CD4-positive, alpha-beta T cell treated with Interleukin-2 at 100 ng/mL for 4 hours (primary cell): Measurements from ENCODE around the gene KRTAP12-3.
A peak's percentile ranks its signal among the peaks of the same experiment; 100 is the strongest.
"Not testable (repeated sequence)": the region's sequence is repeated elsewhere in the genome, so short reads cannot be mapped to it uniquely, and the experiment has no call there.

Experiments used
- DNase-seq: peaks from one replicate; pipeline ENCODE4 v3.0.0-alpha.2; 2020; ENCODE audit warnings: low spot score

The KRTAP12-3 gene

DNA sequence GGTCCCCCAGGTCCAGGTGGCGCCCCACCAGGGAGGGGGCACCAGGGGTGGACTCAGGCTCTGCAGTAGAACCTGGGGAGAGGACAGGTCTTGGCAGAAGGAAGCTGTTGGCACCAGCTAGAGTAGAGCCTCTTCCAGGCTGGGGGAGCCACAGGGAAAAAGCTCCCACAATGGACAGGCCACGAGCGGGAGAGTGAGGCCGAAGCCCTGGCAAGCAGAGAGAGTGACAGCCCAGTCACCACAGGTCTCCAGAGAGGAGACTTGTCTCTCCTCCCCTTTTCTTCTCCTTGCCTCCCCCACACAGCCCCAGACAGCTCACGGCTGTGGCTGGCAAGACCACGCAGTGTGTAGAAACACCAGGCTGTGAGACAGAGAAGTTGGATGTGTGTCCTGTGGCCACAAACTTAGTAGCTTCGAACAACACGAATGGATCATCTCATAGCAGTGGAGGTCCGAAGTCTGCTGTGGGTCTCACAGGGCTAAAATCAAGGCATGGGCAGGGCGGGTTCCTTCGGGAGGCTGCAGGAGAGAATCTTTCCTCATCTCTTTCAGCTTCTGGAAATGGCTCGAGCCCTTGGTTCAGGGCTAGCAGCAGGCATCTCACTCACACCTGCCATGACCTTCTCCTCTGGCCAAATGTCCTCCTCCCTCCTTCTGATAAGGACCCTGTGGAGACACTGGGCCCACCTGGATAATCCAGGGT, 6.6 kb upstream of the KRTAP12-3 start:
- no peak for DNase-seq

DNA sequence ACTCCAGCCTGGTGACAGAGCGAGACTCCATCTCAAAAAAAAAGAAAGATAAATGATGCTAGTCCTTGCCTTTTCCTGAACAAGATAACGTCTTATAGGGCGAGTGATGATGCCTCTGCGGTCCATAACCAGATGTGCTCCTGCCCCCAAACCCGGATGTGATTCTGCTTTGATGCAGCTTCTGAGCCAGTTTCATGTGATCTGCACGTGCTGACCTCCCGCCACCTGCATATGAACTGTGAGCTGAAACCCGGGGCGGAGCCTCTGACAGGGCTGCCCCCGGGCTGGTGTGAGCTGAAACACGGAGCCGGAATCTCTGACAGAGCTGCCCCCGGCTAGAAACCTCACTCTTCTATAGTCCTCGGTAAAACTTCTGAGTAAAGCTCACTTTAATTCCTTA, 4.6 kb upstream of the KRTAP12-3 start:
- no peak for DNase-seq

DNA sequence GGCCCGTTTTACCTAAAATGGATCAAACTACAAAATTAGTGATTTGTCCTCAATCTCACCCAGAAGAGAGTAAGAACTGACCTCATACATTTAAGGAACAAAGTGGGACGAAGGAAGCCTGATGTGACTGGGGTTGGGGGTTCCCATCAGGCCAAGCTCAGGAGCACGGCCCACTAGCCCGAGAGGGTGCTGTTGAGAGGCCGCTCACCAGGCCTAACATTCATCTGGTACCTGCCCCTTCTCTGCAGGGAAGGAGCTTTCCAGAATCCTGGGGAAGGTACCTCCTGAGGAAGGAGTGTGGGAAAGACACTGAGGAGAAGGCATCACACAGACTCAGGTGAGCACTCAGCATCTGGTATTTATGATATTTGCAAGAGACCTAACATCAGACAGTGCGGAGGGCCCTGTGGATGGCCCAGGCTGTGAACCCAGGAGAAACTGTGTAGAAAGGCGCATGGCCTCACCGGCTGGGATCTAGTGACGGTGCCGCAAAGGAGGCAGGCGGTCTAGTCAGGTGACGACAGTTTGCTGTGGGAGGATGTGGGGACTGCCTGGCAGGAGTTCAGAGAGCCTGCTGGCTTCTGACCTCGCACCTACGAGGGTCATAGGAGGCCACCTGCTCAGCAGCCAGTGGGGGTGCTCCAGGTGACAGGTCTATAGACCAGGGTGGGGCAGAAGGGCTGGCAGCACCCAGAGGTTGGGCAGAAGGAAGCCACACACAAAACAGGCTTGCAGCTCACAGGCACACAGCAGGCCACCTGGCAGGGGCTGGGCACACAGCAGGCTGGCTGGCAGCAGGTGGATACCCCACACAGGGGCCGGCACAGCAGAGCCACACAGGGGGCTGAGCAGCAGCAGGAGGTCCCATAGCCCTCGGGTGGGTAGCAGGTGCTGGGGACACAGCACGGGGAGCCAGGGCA, 3.8 kb upstream of the KRTAP12-3 start:
- peak; percentile 43 for DNase-seq

DNA sequence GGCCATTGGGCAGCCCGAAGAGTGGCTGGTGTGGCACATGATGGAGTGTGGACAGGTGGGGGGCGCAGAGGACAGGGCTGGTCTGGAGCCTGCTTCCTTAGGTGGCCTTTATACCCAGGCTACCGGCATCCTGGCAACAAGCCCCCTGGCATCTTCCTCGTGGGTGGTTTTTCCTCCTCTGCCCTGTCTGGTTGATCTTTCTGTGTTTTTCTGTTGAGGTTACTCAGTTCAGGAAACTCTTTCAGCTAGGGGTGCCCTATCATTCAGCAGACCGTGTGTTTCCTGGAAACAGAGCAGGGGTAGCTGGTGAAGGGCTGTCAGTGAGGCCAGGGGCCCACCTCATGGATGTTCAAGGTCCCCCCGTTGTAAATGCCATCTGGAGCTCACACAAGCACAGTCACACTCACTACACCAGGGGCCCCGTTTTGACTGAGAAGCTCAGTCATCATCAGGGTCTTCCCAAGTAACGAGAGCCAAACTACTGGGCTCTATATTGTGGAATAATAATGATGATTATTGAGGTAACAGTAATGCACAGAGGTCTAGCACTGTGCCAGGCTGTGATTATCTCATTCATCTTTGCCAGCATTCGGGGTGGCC, 3.1 kb upstream of the KRTAP12-3 start, which contains the start of gene KRTAP12-4:
Gene KRTAP12-4 (minus strand): TSS at position 84 of the 600 bp plus-strand sequence. CDS start 45 bp downstream, at position 39.
- DNase-seq, result peak; percentile 3

DNA sequence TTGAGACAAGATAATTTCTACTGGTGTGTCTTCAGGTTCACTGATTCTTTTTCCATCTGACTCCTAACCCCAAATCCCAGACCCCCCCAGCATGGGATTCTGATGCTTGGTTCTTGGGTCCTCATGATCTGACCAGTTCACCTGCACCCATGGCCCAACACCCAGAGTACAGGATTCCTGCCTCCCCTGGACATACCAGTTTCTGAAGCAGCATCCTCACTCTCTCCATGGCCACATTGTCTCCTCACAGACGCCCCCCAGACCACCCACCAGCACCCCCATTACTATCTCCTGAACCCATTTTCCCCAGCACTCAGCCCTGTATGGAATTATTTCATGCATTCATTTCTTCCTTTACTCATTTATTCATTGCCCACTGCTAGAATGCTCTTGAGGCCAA, 864 bp upstream of the KRTAP12-3 start:
- no peak for DNase-seq

DNA sequence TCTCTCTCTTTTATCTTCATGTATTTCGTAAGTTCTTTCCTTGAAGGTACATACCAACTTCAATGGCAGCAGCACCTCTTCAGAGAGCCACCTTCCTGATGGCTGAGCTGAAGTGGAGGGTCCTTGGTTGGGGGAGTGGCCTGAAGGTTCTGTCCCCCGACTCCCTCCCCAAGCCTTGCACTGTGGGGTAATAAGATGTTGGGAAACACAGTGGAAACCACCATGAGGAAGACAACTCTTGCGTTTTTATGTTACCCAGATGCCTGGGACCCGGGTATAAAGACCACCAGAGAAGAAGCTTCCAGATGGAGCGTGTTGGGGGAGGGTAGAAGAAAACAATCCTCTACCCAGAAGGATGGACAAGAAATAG, 794 bp downstream of the KRTAP12-3 start:
- DNase-seq, result no peak

DNA sequence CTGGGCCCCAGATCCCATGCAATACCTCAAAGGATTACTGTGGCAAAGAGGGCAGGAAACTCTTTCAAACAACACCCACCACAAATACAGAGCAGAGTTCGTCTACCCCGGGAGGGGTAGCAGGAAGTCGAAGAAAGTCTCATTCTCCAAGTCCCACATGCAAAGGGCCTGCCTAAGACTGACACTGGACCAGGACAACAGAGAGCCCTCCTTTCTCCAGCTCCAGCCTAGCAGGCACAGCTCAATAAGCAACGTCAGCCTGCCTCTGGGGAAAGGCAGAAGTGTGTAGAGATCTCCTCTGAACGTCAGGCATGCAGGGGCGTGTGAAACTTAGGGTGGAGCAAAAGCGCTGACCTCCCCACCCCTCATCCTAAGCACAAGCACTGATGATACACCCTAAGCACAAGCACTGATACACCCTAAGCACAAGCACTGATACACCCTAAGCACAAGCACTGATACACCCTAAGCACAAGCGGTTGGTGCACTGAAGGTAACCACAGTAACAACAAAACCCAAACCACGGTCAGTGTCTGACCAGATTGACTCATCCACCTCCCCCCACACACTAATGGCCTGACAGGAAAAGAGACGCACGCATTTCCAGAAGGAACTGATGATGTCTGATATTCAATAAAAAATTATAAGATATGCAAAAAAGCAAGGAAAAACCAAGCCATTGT, 1.3 kb downstream of the KRTAP12-3 start:
- peak; percentile 26 for DNase-seq

DNA sequence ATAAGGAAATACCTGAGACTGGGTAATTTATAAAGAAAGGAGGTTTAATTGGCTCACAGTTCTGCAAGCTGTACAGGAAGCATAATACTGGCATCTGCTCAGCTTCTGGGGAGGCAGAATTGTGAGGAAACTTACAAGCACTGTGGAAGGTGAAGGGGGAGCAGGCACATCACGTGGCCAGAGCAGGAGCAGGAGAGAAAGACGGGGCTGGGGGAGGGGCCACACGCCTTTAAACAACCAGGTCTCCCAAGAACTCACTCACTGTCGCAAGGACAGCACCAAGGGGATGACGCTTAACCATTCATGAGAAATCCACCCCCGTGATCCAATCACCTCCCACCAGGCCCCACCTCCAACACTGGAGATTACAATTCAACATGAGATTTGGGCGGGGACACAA, 3.8 kb downstream of the KRTAP12-3 start:
- DNase-seq, result not testable (repeated sequence)

DNA sequence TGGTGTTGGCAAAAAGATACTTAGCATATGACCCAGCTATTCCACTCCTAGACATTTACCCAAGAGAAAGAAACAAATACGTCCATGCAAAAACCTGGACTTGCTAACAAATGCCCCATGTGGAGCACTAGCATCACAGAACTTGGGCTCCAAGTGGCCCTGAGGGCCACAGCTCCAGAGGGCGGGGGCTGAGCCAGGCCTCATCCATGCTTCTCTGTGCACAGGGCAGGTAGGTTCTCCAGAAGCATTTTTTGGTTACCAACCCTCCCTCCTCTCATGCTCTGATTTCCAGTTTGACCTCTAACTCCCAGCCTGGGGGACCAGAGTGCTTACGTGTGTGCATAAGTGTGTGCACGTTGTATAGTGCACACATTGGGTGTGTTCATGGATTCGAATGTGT, 7.0 kb downstream of the KRTAP12-3 start:
- no peak for DNase-seq

DNA sequence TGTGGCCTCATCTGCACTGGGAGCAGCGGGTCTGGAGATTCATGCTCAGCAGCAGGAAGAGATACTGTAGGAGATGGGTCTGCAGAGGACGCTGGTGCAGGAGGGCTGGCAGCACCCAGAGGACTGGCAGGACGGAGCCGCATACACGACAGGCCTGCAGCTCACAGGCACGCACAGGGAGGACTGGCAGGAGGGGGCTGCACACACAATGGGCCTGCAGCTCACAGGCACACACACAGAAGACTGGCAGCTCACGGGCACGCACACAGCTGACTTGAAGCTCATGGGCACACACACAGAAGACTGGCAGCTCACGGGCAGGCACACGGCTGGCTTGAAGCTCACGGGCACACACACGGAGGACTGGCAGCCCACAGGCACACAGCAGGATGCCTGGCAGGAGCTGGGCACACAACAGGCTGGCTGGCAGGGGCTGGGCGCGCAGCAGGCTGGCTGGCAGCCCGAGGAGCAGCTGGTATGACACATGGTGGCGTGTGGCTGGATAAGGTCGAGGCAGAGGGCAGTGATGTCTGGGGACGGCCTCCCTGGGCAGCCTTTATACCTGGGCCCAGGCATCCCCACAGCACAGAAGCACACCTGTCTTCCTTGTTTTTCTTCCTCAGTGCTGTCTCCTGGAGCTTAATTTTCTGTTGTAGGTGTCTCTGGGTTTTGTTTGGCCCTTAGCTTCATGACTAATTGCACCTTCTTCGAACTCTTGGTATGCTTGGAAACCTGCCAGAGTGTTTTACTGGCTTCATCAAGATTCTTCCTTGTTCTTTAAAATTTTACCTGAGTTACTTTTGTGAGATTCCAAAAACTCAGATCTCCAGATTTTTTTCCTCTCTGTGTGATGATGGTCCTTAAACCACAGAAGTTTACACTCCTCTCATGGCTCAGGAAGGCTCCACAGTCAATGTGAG, 8.9 kb downstream of the KRTAP12-3 start, which contains the start of gene KRTAP12-2:
Gene KRTAP12-2 (minus strand): TSS at position 527 of the 920 bp plus-strand sequence. CDS start 41 bp downstream, at position 486.
- no peak for DNase-seq

DNA sequence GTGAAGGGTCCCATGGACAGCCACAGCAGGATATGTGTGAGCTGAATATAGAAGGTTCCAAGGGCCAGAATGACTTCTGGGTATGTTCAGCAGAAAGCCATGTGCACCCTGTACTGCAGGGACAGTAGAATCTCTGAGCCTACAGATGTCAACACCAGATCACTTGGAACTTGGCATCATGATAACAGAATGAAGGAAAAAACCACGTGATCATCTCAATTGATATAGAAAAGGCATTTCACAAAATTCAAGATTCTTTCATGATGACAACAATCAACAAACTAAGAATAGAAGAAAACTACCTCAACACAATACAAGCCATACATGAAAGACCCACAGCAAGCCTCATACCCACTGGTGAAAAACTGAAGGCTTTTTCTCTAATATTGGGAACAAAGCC, 9.9 kb downstream of the KRTAP12-3 start:
- DNase-seq, result no peak

DNA sequence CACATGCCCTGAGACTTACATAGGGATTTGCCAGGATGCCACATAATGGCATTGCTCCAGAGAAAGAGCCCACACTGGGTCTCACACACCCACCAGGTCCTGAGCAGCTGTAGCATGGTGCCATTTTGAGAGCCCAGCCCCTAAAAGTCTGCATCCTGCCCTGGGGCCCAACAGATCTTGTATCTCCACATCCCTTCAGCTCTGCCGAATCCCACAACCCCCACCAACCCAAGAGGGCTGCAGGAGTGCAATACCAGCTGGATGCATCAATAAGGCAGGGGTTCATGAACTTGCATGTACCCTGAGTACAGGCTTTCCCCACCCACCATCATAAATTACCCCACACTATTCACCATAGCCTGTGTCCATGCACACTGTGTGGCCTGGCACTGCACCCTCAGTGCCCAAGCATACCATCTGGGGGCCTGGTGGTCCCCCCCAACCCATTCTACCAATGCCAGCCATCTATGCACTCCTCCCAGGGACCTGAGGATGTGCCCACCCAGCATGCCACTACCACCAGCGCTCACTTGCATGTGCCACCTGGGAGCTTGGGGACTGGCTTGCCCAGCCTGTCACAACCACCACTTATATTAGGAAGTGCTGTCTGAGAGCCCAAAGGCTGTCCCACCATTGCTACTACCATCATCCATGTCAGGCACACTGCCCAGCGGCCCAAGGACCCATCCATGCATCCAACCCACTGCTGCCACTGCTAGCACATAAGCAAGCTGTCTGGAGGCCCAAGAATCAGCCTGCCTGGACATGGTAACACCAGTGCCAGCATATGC, 13.1 kb downstream of the KRTAP12-3 start:
- no peak for DNase-seq

DNA sequence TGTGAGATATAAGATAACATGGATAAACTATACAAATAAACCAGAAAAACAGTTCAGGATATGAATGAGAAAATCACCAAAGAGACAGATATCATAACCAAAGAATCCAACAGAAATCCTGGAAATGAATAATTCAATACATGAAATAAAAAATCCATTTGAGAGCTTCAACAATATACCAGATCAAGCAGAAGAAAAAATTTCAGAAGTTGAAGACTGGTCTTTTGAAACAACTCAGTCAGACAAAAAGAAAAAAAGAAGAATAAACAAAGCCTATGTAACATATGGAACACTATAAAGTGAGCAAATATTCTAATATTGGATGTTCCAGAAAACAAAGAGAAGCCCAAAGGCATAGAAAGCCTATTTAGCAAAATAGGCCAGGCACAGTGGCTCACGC, 14.2 kb downstream of the KRTAP12-3 start:
- DNase-seq, result no peak

DNA sequence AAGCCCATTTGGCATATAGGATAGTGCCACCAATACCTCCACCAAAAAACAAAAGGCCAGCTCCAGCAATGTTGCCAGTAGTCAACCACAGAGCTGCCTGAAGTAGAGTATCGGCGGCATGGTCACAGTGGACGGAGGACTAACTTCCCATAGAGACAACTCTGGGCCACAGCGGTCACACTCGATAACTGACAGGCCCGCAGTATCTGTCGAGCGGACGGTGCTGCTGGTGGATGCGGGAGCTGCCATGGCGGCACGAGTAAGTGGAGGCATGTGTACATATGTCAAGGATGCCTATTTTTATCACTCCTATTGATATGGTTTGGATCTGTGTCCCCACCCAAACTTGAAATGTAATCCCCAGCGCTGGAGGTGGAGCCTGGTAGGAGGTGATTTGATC, 20.1 kb downstream of the KRTAP12-3 start:
- no peak for DNase-seq

DNA sequence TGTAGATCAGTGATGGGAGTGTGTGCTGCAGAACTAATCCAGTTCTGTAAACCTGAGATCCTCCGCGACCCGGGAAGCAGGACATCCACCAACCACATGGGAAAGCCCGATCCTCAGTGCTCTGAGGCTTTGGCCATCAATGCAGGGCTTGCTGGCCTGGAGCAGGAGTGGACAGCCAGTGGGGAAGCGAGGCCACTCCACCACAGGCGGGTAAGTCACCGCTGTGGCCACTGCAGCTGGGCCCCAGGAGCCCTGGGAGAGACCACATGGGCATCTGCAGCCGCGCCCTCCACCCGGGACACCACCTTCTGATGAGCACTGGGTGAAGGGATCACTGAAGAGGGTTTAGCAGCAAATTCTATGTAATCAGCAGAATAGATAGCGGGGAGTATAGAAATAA, 23.4 kb downstream of the KRTAP12-3 start:
- no peak for DNase-seq

DNA sequence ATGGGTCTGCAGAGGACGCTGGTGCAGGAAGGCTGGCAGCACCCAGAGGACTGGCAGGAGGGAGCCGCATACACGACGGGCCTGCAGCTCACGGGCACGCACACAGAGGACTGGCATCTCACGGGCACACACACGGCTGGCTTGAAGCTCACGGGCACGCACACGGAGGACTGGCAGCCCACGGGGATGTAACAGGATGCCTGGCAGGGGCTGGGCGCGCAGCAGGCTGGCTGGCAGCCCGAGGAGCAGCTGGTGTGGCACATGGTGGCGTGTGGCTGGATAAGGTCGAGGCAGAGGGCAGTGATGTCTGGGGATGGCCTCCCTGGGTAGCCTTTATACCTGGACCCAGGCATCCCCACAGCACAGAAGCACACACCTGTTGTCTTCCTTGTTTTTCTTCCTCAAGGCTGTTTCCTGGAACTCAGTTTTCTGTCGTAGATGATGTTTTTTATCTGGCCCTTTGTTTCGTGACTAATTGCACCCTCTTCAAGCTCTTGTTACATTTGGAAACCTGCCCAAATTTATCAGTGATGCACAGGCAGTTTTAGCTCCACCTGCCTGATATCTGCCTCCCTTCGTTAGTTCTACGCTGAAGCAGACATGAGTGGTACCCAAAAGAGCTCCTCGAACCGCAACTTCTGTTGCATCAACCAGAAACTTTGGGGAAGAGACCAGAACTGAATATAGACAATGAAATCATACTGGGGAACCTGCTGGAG, 24.3 kb downstream of the KRTAP12-3 start, which contains the start of gene KRTAP12-1:
Gene KRTAP12-1 (minus strand): TSS at position 303 of the 719 bp plus-strand sequence. CDS start 40 bp downstream, at position 263.
- no peak for DNase-seq

DNA sequence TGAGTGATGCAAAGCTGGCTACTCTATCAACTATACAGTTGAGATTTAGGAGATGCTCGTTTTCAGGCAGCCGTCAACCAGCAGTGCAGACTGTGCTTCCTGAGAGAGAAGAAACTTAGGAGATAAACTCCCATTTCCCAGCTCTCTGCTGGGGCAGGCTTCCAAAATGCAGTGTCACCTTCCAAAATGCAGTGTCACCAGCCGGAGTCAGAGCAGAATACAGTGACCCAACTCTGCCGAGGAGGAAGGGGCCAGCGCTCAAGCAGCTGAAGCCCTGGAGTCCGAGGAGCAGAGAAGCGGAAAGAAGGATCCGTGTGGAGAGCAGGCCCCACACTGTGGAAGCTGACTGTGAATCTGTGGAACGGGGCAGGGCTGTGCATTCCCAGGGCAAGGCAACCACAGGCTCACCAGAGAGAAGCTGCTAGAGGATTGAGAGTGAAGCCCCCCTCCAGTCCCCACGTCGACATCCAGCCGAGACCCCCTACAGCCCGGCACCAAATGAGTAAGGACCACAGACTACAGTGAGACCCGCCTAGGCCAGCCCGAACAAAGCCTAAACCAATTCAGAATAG, 24.9 kb downstream of the KRTAP12-3 start:
- no peak for DNase-seq

DNA sequence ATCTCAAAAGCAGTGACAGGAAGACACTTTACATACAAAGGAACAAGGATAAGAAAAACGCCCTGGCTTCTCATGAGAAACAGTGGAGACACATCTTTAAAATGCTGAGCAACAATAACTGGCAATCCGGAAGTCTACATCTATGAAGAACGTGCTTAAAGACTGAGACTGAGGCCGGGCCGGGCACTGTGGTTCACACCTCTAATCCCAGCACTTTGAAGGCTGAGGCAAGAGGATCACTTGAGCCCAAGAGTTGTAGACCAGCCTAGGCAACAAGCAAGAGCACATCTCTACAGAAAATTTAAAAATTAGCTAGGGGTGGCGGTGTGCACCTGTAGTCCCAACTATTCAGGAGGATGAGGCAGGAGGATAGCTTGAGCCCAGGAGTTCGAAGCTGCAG, 26.3 kb downstream of the KRTAP12-3 start:
- DNase-seq, result no peak

DNA sequence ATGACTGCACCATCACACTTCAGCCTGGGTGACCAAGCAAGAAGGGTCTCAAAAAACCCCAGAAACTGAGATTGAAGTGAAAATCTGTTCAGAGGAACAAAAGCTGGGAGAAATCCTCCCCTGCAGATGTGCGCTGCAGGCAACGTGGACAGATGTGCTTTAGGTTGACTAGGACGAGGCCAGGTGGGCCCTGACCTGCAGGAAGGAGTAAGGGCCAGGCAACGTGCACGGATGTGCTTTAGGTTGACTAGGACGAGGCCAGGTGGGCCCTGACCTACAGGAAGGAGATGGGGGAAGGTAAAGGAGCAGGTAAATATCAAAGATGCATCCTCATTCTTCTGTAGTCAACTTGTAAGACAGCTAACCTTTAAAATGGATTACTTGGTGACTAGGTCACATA, 26.8 kb downstream of the KRTAP12-3 start:
- DNase-seq, result no peak
